Measurements from ENCODE around the gene IGFLR1. TPM values are rescaled to one million over a fixed set of nuclear protein-coding genes. Genes with fewer than 3 reads are reported as not detected.
A peak's percentile ranks its signal among the peaks of the same experiment; 100 is the strongest.

IGFLR1 gene
- total and polyA plus RNA-seq, 9 of the 15 experiments (the other 6 are each of a cell fraction or from before 2014, with no cell fraction given) = 1.0 to 14.3 (median 4.6) TPM

- CTCF ChIA-PET (ENCODE audit: low intra/inter-chr PET ratio) = no interaction called here
Observed at GRCh38 chr19:35754370-35755130, 12.3 kb upstream of the IGFLR1 start.

More at GRCh38 chr19:35754370-35755130, 12.3 kb upstream of the IGFLR1 start:
- 78% methylated on average over 12 of the region's 13 CpGs for WGBS (ENCODE audit: insufficient coverage, low coverage, missing lambda C conversion rate)
- Histone ChIP-seq H3K79me2 (ENCODE audit: control insufficient read depth, insufficient read depth, low read length) (peaks cover 13% of the 10 kb centered on the region), H3K4me3 (no peak overlapping the region), H3K36me3 (ENCODE audit: control insufficient read depth, insufficient read depth, low read length) (peaks cover 23% of the 10 kb centered on the region; the same call in 1 of the 3 replicates), H3K4me2 (ENCODE audit: insufficient read depth, low read length) (no peak overlapping the region), H3K4me1 (replicated peaks in 1 of 2; ENCODE audit: control insufficient read depth in 2 of 2, insufficient read depth in 2 of 2, low read length in 2 of 2) (peaks cover 12 to 38% of the 10 kb centered on the region in 2 experiments), H3K9me3 (replicated peaks; ENCODE audit: control insufficient read depth, insufficient read depth, low read depth, low read length) (no peaks in the 10 kb centered on the region), H3K27me3 (ENCODE audit: control insufficient read depth in 2 of 2, insufficient read depth in 2 of 2, low read length in 2 of 2) (no peaks in the 10 kb centered on the region), H3K9ac (ENCODE audit: insufficient read depth in 1 of 2, low read depth in 2 of 2, low read length in 2 of 2) (peak overlapping the region in 1 of 2 experiments; percentile 43; a peak in 2 of 4 replicates), H3K27ac (ENCODE audit: extremely low read depth, low read depth, low read length) (no peak overlapping the region), H2AFZ (ENCODE audit: low read depth, low read length) (no peak overlapping the region), H3K9me1 (ENCODE audit: control insufficient read depth, insufficient read depth, low read length) (no peaks in the 10 kb centered on the region), H4K20me1 (replicated peaks; ENCODE audit: control insufficient read depth, insufficient read depth, low read length) (no peaks in the 10 kb centered on the region; the same call in 1 of the 2 replicates)
- TF ChIP-seq LEF1 (IDR thresholded peaks at IDR 0.05) (no peak), DMBX1 (CRISPR knock-in tag; IDR thresholded peaks at IDR 0.05; ENCODE audit: borderline replicate concordance) (no peak), MEF2A (IDR thresholded peaks at IDR 0.05; ENCODE audit: control insufficient read depth, low read depth, low read length) (no peak), MCM2 (IDR thresholded peaks at IDR 0.05; ENCODE audit: low read depth) (no peak), NCOA4 (IDR thresholded peaks at IDR 0.05; ENCODE audit: partially characterized antibody) (no peak), ZNF668 (CRISPR knock-in tag; IDR thresholded peaks at IDR 0.05) (no peak), ZNF23 (CRISPR knock-in tag; IDR thresholded peaks at IDR 0.05) (no peak), RUNX1 (IDR thresholded peaks at IDR 0.05; ENCODE audit: low read depth) (no peak), E2F1 (CRISPR knock-in tag; IDR thresholded peaks at IDR 0.05) (no peak), PCBP1 (IDR thresholded peaks at IDR 0.05; ENCODE audit: low read depth, low read length, poor library complexity, severe bottlenecking) (no peak)
- TF ChIP-seq, protein P1, sequence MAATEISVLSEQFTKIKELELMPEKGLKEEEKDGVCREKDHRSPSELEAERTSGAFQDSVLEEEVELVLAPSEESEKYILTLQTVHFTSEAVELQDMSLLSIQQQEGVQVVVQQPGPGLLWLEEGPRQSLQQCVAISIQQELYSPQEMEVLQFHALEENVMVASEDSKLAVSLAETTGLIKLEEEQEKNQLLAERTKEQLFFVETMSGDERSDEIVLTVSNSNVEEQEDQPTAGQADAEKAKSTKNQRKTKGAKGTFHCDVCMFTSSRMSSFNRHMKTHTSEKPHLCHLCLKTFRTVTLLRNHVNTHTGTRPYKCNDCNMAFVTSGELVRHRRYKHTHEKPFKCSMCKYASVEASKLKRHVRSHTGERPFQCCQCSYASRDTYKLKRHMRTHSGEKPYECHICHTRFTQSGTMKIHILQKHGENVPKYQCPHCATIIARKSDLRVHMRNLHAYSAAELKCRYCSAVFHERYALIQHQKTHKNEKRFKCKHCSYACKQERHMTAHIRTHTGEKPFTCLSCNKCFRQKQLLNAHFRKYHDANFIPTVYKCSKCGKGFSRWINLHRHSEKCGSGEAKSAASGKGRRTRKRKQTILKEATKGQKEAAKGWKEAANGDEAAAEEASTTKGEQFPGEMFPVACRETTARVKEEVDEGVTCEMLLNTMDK (IDR thresholded peaks at IDR 0.05; ENCODE audit: borderline replicate concordance, insufficient read depth, low read depth, low read length, poor library complexity, severe bottlenecking) = no peak
- intact Hi-C loops (cut with micrococcal nuclease) (no loop called here), in situ Hi-C loops (cut with MboI) (no loop called here)
- POLR2A ChIA-PET = interaction anchor here (1.2 to 1.3 kb wide), 2 partner anchors 9 to 115 kb away, joined by 3 to 7 read pairs; partner anchors contain the start of genes PSENEN and U2AF1L4
- BruUV-seq (replicated peaks) = no TSS peak
- DNase-seq (ENCODE audit: extremely low read depth in 1 of 4, low spot score in 3 of 4) (no peak), ATAC-seq (no peak), FAIRE-seq (no peak)
